ENCODE measurements around the gene COL20A1.

COL20A1 gene

DNA sequence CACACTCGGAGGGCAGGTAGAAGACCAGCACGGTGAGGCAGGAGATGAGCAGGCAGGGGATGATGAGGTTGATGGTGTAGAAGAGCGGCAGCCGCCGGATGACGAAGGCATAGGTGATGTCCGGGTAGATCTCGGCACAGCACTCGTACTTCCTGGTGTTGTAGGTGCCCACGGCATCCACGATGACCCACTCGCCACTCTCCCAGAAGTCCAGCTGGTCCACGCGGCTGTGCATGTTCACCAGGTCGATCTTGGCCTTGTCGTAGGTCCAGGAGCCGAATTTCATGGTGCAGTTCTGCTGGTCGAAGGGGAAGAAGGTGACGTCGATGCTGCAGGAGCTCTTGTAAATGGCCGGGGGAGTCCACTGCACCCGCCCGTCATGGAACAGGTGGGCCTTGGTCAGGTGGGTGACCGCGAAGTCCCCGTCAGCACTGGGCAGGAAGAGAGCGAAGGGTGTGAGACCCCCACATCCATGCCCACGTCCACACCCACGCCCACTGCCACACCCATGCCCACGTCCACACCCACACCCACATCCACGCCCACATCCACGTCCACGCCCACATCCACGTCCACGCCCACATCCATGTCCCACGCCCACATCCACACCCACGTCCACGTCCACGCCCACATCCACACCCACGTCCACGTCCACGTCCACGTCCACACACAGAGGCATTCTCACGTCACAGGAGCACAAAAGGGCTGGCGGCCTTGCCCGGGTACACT lies 57.8 kb downstream of the COL20A1 start:
- no peak overlapping the region for H3K9ac ChIP-seq (ENCODE audit: low read length)
- no peaks in the 10 kb centered on the region for H3K9me3 ChIP-seq (ENCODE audit: control insufficient read depth, low read length)
- no peaks in the 10 kb centered on the region for H3K4me1 ChIP-seq (ENCODE audit: control insufficient read depth, insufficient read depth, low read length)
- no peak overlapping the region for H3K4me3 ChIP-seq (ENCODE audit: low read length)
- H3K27me3 ChIP-seq (ENCODE audit: control insufficient read depth, insufficient read depth, low read length), result no peaks in the 10 kb centered on the region
- H3K36me3 ChIP-seq (ENCODE audit: control insufficient read depth, insufficient read depth, low read length), result no peaks in the 10 kb centered on the region

- Histone ChIP-seq H3K9ac (ENCODE audit: low read length) (no peak overlapping the region), H3K27me3 (ENCODE audit: control insufficient read depth, insufficient read depth, low read length) (no peaks in the 10 kb centered on the region), H3K4me1 (ENCODE audit: control insufficient read depth, insufficient read depth, low read length) (no peaks in the 10 kb centered on the region), H3K9me3 (ENCODE audit: control insufficient read depth, low read length) (no peaks in the 10 kb centered on the region), H3K36me3 (ENCODE audit: control insufficient read depth, insufficient read depth, low read length) (no peaks in the 10 kb centered on the region), H3K4me3 (ENCODE audit: low read length) (no peak overlapping the region)
Observed at GRCh38 chr20:63351326-63351700, 58.3 kb downstream of the COL20A1 start.

DNA sequence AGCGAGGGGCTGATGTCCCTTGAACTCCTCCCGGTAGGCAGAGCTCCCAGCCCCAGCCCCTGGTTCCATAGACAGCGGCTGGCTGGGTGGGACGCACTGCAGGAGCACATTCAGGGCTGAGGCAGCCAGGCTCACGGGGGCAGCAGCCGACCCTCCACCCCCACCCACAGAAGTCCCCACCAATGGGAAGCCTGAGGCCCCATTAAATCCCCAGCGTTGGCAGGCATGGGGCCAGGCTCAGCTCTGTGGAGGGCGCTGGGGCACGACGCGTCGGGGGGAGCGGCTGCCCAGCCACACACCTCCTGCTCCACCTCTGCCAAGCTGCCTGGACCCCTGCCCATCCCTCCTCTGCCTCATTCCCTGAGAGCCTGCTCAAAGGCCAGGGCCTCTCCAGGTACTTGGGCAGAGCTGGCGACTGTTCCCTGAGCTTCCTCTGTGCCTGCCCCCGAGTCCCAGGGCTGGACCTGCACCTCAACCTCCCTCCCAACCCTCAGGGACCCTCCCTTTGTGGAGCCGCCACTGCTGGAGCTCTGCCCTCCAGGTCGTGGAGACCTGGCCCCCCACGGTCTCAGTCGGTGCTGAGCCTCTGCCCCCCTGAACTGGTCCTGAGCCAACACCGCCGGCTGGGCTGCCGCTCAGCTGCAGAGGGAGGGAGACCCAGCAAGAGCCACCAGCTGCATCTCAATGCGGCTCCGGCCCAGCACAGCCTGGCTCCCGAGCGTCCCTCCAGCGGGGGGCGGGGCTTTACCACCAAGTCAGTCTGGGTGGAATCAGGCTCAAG lies 59.0 kb downstream of the COL20A1 start:
- Histone ChIP-seq H3K4me3 (ENCODE audit: low read length) (no peak overlapping the region), H3K36me3 (ENCODE audit: control insufficient read depth, insufficient read depth, low read length) (no peaks in the 10 kb centered on the region), H3K9me3 (ENCODE audit: control insufficient read depth, low read length) (no peaks in the 10 kb centered on the region), H3K27me3 (ENCODE audit: control insufficient read depth, insufficient read depth, low read length) (no peaks in the 10 kb centered on the region), H3K9ac (ENCODE audit: low read length) (no peak overlapping the region), H3K4me1 (ENCODE audit: control insufficient read depth, insufficient read depth, low read length) (no peaks in the 10 kb centered on the region)

DNA sequence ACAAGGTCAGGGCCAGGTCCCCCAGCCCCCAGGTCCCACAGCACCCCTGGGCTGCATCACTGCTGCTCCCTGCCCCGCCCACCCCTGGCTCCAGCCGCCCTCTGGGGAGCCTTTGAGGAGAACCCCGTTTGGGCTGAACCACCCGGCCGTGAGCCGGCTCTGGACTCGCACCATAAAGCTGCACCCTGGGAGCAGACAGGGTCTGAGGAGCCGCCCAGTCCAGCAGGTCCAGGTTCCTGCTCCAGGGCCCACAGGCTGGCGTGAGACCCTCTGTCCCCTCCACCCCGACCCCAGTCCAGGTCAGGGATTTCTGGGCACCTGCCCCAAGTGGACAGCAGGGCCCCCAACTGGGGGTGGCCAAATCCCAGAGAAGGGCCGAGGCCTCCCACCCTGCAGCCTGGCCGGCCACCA lies 59.8 kb downstream of the COL20A1 start:
- Histone ChIP-seq H3K27me3 (ENCODE audit: control insufficient read depth, insufficient read depth, low read length) (no peaks in the 10 kb centered on the region), H3K4me3 (ENCODE audit: low read length) (no peak overlapping the region), H3K36me3 (ENCODE audit: control insufficient read depth, insufficient read depth, low read length) (no peaks in the 10 kb centered on the region), H3K9me3 (ENCODE audit: control insufficient read depth, low read length) (no peaks in the 10 kb centered on the region), H3K4me1 (ENCODE audit: control insufficient read depth, insufficient read depth, low read length) (no peaks in the 10 kb centered on the region), H3K9ac (ENCODE audit: low read length) (no peak overlapping the region)

GRCh38 chr20:63354636-63355350 lies 61.8 kb downstream of the COL20A1 start:
- no peak overlapping the region for H3K9ac ChIP-seq (ENCODE audit: low read length)
- peaks cover 12% of the 10 kb centered on the region for H3K27me3 ChIP-seq (ENCODE audit: control insufficient read depth, insufficient read depth, low read length)
- H3K4me1 ChIP-seq (ENCODE audit: control insufficient read depth, insufficient read depth, low read length), result no peaks in the 10 kb centered on the region
- no peak overlapping the region for H3K4me3 ChIP-seq (ENCODE audit: low read length)
- no peaks in the 10 kb centered on the region for H3K9me3 ChIP-seq (ENCODE audit: control insufficient read depth, low read length)
- no peaks in the 10 kb centered on the region for H3K36me3 ChIP-seq (ENCODE audit: control insufficient read depth, insufficient read depth, low read length)

DNA sequence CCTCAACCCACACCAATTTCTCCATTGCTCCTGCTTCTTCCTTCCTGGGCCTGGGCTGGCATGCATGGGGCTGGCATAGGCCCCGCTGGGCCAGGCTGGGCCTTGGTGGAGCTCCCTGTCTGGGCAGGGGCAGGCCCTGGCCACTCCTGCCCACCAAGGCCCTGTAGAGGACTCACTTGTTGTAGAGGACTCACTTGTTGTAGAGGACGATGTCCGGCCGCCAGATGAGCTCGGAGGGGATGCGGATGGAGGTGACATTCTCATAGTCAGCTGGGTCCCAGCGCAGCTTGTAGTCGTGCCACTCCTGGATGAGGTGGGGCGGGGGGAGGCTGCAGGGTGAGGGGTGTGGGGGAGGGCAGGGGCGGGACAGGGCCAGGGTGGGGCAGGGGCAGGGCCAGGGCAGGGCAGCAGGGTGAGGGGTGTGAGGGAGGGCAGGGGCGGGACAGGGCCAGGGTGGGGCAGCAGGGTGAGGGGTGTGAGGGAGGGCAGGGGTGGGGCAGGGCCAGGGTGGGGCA lies 62.9 kb downstream of the COL20A1 start:
- Histone ChIP-seq H3K4me1 (ENCODE audit: control insufficient read depth, insufficient read depth, low read length) (no peaks in the 10 kb centered on the region), H3K27me3 (ENCODE audit: control insufficient read depth, insufficient read depth, low read length) (peaks cover 23% of the 10 kb centered on the region), H3K9me3 (ENCODE audit: control insufficient read depth, low read length) (no peaks in the 10 kb centered on the region), H3K36me3 (ENCODE audit: control insufficient read depth, insufficient read depth, low read length) (no peaks in the 10 kb centered on the region), H3K9ac (ENCODE audit: low read length) (no peak overlapping the region), H3K4me3 (ENCODE audit: low read length) (no peak overlapping the region)

DNA sequence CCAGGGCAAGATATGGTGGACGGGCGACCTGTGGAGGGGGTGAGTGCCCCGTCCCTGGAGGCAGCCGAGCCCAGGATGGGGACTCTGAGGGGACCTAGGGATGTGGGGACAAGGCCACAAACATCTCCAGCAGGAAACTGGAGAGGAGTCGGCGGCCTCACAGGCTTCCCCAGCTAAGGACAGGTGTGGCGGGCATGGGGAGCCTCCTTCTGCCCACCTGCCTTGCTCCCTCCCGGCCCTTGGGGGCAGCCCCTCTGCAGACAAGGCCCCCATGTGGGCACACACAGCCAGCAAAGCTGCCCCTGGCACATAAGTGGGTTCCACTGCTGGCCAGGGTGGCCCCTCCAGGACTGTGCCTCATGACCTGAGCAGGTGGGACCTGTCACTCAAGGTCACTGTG lies 63.5 kb downstream of the COL20A1 start:
- Histone ChIP-seq H3K4me1 (ENCODE audit: control insufficient read depth, insufficient read depth, low read length) (no peaks in the 10 kb centered on the region), H3K9me3 (ENCODE audit: control insufficient read depth, low read length) (no peaks in the 10 kb centered on the region), H3K27me3 (ENCODE audit: control insufficient read depth, insufficient read depth, low read length) (peaks cover 26% of the 10 kb centered on the region), H3K4me3 (ENCODE audit: low read length) (no peak overlapping the region), H3K9ac (ENCODE audit: low read length) (no peak overlapping the region), H3K36me3 (ENCODE audit: control insufficient read depth, insufficient read depth, low read length) (no peaks in the 10 kb centered on the region)

- H3K4me3 ChIP-seq (ENCODE audit: low read length), result no peak overlapping the region
- H3K9ac ChIP-seq (ENCODE audit: low read length), result no peak overlapping the region
- H3K9me3 ChIP-seq (ENCODE audit: control insufficient read depth, low read length), result no peaks in the 10 kb centered on the region
- peaks cover 33% of the 10 kb centered on the region for H3K27me3 ChIP-seq (ENCODE audit: control insufficient read depth, insufficient read depth, low read length)
- no peaks in the 10 kb centered on the region for H3K4me1 ChIP-seq (ENCODE audit: control insufficient read depth, insufficient read depth, low read length)
- H3K36me3 ChIP-seq (ENCODE audit: control insufficient read depth, insufficient read depth, low read length), result no peaks in the 10 kb centered on the region
Observed at GRCh38 chr20:63356931-63357879, 64.2 kb downstream of the COL20A1 start.

GRCh38 chr20:63357921-63358905 lies 65.2 kb downstream of the COL20A1 start:
- Histone ChIP-seq H3K36me3 (ENCODE audit: control insufficient read depth, insufficient read depth, low read length) (no peaks in the 10 kb centered on the region), H3K9me3 (ENCODE audit: control insufficient read depth, low read length) (no peaks in the 10 kb centered on the region), H3K4me3 (ENCODE audit: low read length) (no peak overlapping the region), H3K4me1 (ENCODE audit: control insufficient read depth, insufficient read depth, low read length) (no peaks in the 10 kb centered on the region), H3K27me3 (ENCODE audit: control insufficient read depth, insufficient read depth, low read length) (peaks cover 43% of the 10 kb centered on the region), H3K9ac (ENCODE audit: low read length) (no peak overlapping the region)

DNA sequence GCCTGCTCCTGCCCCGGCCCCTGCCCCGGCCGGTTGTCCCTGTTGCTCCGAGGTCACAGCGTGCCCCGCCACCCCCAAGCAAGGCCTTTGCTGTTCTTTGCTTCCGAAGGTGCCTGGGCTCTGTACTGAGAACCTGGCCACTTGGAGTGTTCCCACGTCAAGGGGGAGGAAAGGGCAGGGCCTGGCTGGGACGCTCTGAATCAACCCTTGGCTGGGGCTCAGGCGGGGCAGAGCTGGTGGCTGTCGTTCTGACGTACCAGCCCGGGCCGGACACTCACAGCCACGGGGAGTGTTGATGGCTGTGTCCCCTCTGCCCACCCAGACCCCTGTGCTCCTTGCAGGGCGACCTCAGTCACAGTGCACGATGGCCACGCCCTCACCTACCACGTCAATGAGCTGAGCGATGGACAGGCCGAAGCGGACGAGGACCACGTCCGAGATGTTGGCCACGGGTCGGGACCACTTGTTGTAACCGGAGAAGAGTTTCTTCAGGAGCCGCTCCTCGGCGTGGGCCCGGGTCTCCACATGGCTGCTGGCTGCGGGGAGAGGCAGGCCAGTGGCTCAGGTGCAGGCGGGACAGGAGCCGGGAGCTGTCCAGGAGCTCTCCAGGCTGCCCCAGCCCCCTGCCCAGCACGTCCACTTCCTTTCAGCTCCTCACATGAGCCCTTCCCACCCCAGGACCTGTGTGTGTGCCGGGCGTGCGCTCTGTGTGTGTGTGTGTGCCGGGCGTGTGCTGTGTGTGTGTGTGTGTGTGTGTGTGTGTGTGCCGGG lies 66.4 kb downstream of the COL20A1 start:
- H3K9ac ChIP-seq (ENCODE audit: low read length), result no peak overlapping the region
- no peak overlapping the region for H3K4me3 ChIP-seq (ENCODE audit: low read length)
- H3K36me3 ChIP-seq (ENCODE audit: control insufficient read depth, insufficient read depth, low read length), result no peaks in the 10 kb centered on the region
- H3K27me3 ChIP-seq (ENCODE audit: control insufficient read depth, insufficient read depth, low read length), result peaks cover 50% of the 10 kb centered on the region
- H3K4me1 ChIP-seq (ENCODE audit: control insufficient read depth, insufficient read depth, low read length), result no peaks in the 10 kb centered on the region
- H3K9me3 ChIP-seq (ENCODE audit: control insufficient read depth, low read length), result no peaks in the 10 kb centered on the region
